Panc1 (cell line): ENCODE results near the gene LDB2.

ENCODE experiments used
- CTCF ChIP-seq: fragments of 450-650 bp; IDR thresholded peaks from 2 replicates; pipeline ENCODE4 v1.5.1; 2017; ENCODE audit warnings: mild to moderate bottlenecking
- POLR2AphosphoS5 ChIP-seq: IDR thresholded peaks from 2 replicates; pipeline ENCODE4 v1.6.1; 2012; ENCODE audit warnings: mild to moderate bottlenecking, low read depth, low read length, moderate library complexity
- REST ChIP-seq, 2 experiments: IDR thresholded peaks; 2 replicates each; pipeline ENCODE4 v1.6.1; 2011 to 2012; ENCODE audit warnings: low read depth in 2 of 2, control low read depth in 1 of 2, low read length in 1 of 2, mild to moderate bottlenecking in 1 of 2, moderate library complexity in 1 of 2; ENCODE audit not compliant: insufficient read depth in 1 of 2
- SIN3A ChIP-seq: IDR thresholded peaks from 2 replicates; pipeline ENCODE4 v1.6.1; 2012; ENCODE audit warnings: low read depth, mild to moderate bottlenecking, low read length, moderate library complexity, borderline replicate concordance; ENCODE audit not compliant: insufficient read depth

GRCh38 chr4:16794816-16795445 lies 103.5 kb downstream of the LDB2 start:
- peak; percentile 68 for TF ChIP-seq CTCF
- TF ChIP-seq SIN3A, result no peak
- TF ChIP-seq REST (IDR thresholded peaks at IDR 0.05; ENCODE audit: insufficient read depth in 1 of 2, low read depth in 2 of 2, low read length in 1 of 2), result no peak
- no peak for TF ChIP-seq POLR2AphosphoS5
